ENCODE data around the gene LXN. TPM values are rescaled to one million over a fixed set of nuclear protein-coding genes. Genes with fewer than 3 reads are reported as not detected.

LXN gene
- total RNA-seq, 2 donors from 2014 or later: 8.8 to 10.0 TPM

- 94% methylated on average over 2 of the region's 3 CpGs; no CpG with 5 or more reads in 1 of the 2 experiments for WGBS, 2 experiments (ENCODE audit: insufficient coverage in 1 of 2, insufficient read length in 1 of 2)
- Histone ChIP-seq H3K27ac (ENCODE audit: low read depth, low read length) (no peak overlapping the region), H3K9ac (ENCODE audit: extremely low read depth, low read length, poor library complexity, severe bottlenecking) (no peak overlapping the region), H3K27me3 (ENCODE audit: control insufficient read depth, insufficient read depth, low read length, poor library complexity, severe bottlenecking) (no peaks in the 10 kb centered on the region), H3K4me3 (ENCODE audit: low read length) (no peak overlapping the region), H3K4me1 (ENCODE audit: control insufficient read depth, insufficient read depth, low read length) (no peaks in the 10 kb centered on the region), H3K36me3 (ENCODE audit: control insufficient read depth, insufficient read depth, low read length) (peaks cover 79% of the 10 kb centered on the region), H3K9me3 (ENCODE audit: control insufficient read depth, low read length) (no peaks in the 10 kb centered on the region)
- H3K4me1 Mint-ChIP-seq: no peaks in the 10 kb centered on the region
- H3K9me3 Mint-ChIP-seq: no peaks in the 10 kb centered on the region
- H3K27ac Mint-ChIP-seq: no peak overlapping the region
- DNase-seq: no peak
- H3K27me3 Mint-ChIP-seq (ENCODE audit: insufficient read depth): no peaks in the 10 kb centered on the region
- H3K36me3 Mint-ChIP-seq (ENCODE audit: low read depth): peaks cover 42% of the 10 kb centered on the region
- TF ChIP-seq CTCF (conservative IDR thresholded peaks at IDR 0.05): no peak
- H3K4me3 Mint-ChIP-seq: no peak overlapping the region
Observed at GRCh38 chr3:158652463-158652862, 20.0 kb downstream of the LXN start.

GRCh38 chr3:158651192-158651591 lies 21.3 kb downstream of the LXN start:
- peaks cover 43% of the 10 kb centered on the region for H3K36me3 Mint-ChIP-seq (ENCODE audit: low read depth)
- H3K4me3 Mint-ChIP-seq: no peak overlapping the region
- no peak for DNase-seq
- no peaks in the 10 kb centered on the region for H3K27me3 Mint-ChIP-seq (ENCODE audit: insufficient read depth)
- no peak for TF ChIP-seq CTCF (conservative IDR thresholded peaks at IDR 0.05)
- H3K27ac Mint-ChIP-seq: no peak overlapping the region
- peaks cover 84% of the 10 kb centered on the region for H3K36me3 ChIP-seq (ENCODE audit: control insufficient read depth, insufficient read depth, low read length)
- 67 to 96% methylated on average over 1 to 2 of the region's 2 CpGs for WGBS, 2 experiments (ENCODE audit: insufficient coverage in 1 of 2, insufficient read length in 1 of 2)
- H3K4me1 Mint-ChIP-seq: no peaks in the 10 kb centered on the region
- no peaks in the 10 kb centered on the region for H3K9me3 ChIP-seq (ENCODE audit: control insufficient read depth, low read length)
- H3K4me3 ChIP-seq (ENCODE audit: low read length): no peak overlapping the region
- no peak overlapping the region for H3K27ac ChIP-seq (ENCODE audit: low read depth, low read length)
- no peaks in the 10 kb centered on the region for H3K4me1 ChIP-seq (ENCODE audit: control insufficient read depth, insufficient read depth, low read length)
- no peaks in the 10 kb centered on the region for H3K9me3 Mint-ChIP-seq
- no peaks in the 10 kb centered on the region for H3K27me3 ChIP-seq (ENCODE audit: control insufficient read depth, insufficient read depth, low read length, poor library complexity, severe bottlenecking)
- no peak overlapping the region for H3K9ac ChIP-seq (ENCODE audit: extremely low read depth, low read length, poor library complexity, severe bottlenecking)

- Mint-ChIP-seq H3K9me3 (no peaks in the 10 kb centered on the region), H3K27me3 (ENCODE audit: insufficient read depth) (no peaks in the 10 kb centered on the region), H3K36me3 (ENCODE audit: low read depth) (peaks cover 35% of the 10 kb centered on the region), H3K27ac (no peak overlapping the region), H3K4me3 (no peak overlapping the region), H3K4me1 (peaks cover 5% of the 10 kb centered on the region)
- peaks cover 80% of the 10 kb centered on the region for H3K36me3 ChIP-seq (ENCODE audit: control insufficient read depth, insufficient read depth, low read length)
- H3K4me1 ChIP-seq (ENCODE audit: control insufficient read depth, insufficient read depth, low read length): no peaks in the 10 kb centered on the region
- H3K9me3 ChIP-seq (ENCODE audit: control insufficient read depth, low read length): no peaks in the 10 kb centered on the region
- WGBS, 2 experiments (ENCODE audit: insufficient coverage in 1 of 2, insufficient read length in 1 of 2): 81 to 89% methylated on average over 1 to 4 of the region's 4 CpGs
- H3K27me3 ChIP-seq (ENCODE audit: control insufficient read depth, insufficient read depth, low read length, poor library complexity, severe bottlenecking): no peaks in the 10 kb centered on the region
- no peak for TF ChIP-seq CTCF (conservative IDR thresholded peaks at IDR 0.05)
- no peak overlapping the region for H3K4me3 ChIP-seq (ENCODE audit: low read length)
- DNase-seq: no peak
- H3K27ac ChIP-seq (ENCODE audit: low read depth, low read length): no peak overlapping the region
- H3K9ac ChIP-seq (ENCODE audit: extremely low read depth, low read length, poor library complexity, severe bottlenecking): no peak overlapping the region
Observed at GRCh38 chr3:158649791-158650190, 22.7 kb downstream of the LXN start.
